HG02981 (cell line): ENCODE measurements around the gene TBX21.

Experiments
- ATAC-seq: cut with Tn5 transposase; IDR thresholded peaks from one replicate; pipeline ENCODE4 v1.9.1; 2021; ENCODE audit warnings: mild to moderate bottlenecking, moderate library complexity; ENCODE audit not compliant: unreplicated experiment

TBX21 gene

DNA sequence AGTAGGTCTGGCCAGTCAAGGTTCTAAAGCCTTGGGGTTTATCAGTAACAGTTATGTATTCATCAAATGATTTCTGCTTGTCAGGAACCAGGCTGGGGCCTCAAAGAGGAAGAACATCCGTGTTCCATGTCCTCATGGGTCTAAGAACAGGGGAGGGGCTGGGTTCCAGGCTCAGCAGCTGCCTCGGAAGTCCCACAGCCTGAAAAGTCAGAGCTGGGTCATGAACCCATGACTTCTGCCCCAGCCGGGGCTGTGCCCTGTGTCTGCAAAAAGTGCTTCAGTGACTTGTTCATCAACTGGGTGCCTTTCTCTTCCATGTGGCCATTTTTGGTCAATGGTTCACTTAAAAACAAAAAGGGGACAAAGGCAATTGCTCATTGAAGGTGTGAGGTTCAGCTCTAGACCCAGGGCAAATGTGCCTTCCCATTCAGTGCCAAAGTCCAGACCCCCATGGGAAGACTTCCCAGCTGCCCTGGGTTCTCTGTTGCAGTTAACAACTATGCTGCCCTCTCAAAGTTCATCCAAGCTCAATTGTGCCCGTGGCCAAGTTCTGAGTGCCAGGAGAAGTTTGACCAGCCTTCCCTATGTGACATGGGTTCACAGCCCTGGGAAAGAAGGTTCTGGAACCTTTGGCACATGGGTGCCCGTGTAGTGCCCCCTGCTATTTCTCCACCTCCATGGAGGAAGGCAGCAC lies 20.6 kb upstream of the TBX21 start:
- ATAC-seq = no peak

DNA sequence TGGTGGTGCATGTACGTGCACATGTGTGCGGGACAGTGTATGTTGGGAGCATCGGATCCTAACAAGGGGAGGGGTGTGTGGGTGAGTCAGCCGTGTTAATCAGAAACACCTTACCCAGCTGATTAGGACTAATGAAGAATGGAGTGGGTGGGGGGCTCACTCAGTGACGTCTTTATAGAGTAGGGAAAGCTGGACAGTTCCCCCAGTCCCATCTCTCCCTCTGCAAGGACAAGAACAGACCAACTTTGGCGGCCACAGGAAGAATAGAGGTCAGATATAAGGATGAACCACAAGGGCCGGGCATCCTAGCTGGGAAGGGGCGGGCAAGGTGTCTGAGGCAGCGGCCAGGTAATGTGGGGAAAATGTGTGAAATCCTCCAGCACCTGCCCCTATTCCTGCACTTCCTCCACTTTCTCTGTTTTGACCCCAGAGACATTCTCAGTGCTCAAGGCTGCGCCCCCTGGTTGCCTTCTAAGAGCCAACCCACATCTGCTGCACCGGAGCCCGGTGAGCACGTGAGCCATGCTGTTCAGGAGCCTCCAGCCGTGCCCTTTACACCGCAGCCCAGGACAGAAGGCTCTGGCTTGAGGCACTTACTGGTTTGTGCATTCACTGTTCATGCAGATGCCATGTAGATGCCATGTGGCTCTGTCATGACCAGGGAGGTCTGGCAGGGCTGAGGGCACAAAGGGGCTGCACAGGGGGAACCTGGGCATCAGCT lies 18.9 kb upstream of the TBX21 start:
- no peak for ATAC-seq

DNA sequence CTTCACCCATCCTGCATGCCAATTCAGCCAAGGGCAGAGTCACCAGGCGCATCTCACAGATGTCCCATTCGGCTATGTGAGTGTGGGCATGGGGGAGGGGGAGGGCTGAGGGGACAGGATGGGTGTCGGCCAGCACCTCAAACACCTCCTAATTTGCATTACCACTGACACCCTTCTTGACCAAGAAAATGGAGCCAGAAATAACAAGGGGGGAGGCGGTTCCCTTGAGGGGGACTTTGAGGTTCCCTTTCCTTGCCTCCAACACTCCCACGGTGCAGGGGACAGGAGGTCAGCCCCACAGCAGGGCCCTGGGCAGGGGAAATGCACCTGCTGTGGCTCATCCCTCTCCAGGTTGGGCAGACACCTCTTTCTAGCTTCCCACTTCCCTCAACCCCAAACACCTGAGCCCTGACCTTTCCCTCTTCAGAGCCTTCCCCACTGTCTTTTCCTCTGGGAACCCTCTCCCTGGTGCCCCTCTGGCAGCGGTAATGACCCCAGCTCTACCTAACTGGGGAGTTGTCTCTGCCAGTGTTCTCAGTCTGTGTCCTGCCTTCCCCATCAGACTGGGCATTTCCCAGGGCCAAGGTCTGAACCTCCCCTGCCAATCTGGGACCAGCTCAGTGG lies 18.2 kb upstream of the TBX21 start:
- no peak for ATAC-seq

DNA sequence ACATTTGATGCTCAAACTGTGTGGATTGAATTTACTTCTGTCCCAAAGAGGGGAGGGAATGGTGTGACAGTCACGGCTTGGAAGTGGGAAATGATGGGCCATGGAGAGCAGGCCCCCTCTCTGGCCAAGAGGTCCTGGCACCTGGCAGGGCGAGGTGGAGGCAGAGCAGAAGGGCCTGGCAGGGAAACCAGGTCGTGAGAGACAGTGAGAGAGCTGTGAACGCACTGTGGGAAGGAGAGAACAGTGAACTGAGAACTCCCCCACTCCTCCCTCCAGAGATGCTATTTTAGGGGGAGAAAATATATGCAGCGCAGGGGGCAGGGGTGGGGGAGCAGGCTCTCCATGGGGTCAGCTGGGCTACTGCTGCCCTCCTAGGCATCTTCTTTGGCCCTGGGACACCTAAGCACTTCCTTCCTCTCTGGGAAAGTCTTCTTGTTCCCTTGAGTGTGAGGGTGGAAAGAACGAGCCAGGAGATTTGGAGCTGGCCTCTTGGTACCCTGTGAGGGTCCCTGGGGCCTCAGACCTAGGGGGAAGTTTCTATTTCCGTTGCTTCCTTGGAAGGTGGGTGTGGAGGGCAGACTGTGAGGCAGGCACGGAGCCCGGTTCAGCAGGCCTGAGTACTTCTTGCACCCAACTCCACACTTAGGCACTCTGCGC lies 17.2 kb upstream of the TBX21 start:
- no peak for ATAC-seq

DNA sequence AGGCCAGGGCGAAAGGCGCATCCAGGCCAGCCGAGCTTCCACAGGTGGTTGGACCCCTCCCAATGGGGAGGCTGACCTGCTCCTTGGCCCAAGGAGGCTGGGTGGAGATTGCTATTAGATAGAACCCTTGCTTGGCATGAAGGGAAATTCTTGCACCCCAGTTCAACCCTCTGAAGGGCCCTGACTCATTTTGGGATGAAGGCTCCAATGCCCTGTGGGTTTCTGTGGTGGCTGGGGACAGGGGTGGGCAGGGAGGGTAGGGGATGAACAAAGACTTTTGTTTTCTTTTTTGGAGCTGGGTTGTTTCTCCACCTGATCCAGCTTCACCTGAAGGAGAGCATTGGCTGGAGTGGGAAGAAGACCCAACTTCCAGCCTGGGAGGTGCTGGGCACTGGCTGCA lies 16.7 kb upstream of the TBX21 start:
- ATAC-seq = no peak

DNA sequence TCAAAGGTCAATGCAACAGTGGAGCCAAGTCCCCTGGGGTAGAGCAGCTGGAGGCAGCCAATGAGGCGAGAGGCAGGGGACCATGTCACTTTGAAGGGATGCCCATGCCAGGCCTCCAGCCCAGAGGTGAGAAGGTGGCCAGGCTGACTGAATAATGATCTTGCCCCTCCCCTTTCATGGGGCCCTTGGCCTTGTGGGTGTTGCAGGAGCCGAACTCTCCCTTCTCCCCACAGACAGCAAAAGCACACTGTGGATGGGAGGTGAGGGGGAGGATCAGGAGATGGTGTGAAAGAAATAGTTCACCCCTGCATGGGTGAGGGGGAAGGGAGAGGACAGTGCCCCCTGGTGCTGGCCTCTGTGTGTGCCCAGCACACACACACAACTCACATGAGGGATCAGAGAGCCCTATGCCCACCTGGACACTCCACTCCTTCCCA lies 15.8 kb upstream of the TBX21 start:
- ATAC-seq = no peak

DNA sequence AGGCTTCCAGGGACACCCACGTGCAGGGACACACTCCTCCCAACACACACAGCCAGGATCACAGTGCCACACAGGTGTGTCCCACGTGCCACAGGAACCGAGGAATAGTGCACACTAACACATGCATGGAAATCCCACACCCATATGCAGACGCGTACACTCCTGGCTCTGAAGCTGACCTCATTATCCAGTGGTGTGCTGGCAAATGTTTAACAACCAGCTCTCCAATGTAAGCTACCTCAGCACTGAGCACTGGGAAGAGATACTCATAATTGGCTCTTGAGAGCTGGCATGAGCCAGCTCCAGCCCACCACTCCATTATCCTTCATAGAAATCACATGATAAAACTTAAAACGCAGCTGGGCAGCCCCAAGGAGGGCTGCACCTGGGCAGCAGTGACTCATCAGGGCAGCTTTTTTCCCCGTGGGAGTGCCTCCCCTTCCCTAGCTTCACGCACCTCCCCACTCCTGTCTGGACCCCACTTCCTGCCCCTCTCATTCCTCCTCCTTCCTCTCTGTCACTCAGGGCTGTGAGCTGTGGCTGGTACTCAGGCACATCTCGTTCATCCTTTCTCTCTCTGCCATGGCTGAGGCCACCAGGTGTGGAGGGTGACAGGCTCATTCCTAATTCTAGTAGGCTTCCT lies 14.9 kb upstream of the TBX21 start:
- no peak for ATAC-seq

DNA sequence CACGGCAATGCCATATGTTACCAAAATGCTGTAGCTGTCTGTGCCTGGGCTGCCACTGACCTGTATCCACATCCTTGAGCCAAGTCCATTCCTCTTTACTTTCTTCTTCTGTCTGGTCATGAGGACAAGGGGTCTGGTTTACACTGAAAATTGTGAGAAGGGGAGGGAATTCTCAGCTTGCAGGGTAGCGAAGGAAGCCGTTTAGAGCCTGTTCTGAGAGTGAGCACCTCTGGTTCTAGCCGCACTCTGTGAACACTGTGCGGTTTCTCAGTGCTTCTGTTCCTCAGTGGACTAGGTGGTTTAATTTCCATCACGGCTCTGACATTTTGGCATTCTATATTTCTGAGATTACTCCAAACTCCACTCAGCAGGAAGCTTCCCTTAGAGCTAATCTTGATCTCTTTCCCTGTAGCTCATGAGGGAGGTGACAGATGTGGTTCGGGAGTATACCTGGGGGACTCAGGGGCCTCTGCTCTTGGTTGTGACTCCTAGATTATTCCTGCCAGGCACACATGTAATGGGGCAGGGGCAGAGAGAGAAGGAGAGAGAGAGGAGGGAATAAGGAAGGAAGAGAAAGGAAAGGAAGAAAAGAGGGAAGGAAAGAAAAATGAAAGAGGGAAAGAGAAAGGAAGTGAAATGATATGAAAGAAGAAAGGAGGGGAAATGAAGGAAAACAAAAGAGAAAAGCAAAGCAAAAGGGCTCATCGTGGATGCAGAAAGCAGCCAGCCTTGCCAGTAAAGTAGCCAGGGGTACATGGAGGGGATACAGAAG lies 14.2 kb upstream of the TBX21 start:
- no peak for ATAC-seq

DNA sequence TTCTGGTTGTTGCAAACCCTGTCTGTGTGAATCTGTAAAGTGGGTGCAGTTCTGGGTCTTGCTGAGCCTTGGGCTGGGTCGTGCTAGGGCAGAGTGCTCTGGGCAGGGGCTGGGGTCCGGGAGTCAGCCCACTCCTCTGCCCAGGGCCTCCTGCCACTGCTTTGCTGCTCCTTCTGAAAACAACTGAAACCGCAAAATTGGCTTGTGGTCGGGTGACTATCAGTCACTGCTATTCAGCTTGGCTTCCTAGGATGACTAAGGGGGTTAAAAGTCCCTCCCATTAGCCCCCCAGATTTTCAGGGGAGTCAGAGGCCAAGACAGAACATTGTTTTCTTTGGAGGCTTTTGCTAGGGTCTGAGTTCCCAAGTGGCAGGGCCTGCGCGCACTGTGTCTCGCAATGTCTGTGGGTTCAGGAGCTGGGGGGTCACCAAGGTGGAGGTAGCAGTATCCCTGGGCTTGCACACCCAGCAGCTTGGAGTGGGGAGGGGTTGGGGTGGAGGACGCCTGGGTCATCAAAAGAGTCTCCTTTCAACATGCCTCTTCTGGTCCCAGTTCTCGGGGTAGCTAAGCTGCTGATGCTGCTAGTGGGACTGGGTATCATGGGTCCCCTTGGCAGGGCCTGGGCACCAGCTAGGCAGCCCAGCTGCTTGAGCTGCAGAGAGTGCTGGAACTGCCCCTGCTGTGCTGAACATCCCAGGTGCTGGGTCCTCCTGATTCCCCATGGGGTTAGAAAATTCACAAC lies 13.5 kb upstream of the TBX21 start:
- no peak for ATAC-seq

DNA sequence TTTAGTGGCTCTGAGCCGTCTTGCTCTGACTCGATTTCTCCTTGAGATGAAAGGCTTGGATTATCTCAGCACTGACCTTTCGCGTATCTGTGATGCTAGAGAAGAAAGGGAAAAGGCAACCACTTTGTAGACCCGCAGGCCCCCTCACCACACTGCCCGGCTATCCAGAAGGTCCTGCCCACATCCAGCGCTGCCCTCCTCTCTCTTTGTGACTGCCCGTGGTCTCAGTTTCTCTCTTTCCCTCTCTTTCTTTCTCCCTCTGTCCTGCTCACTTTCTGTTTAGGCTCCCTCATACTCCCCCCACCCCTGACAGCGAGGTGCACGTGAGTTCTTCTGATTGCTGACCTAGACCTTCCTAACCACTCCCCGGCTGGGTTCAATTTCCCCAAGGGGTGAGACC lies 12.8 kb upstream of the TBX21 start:
- ATAC-seq = no peak

DNA sequence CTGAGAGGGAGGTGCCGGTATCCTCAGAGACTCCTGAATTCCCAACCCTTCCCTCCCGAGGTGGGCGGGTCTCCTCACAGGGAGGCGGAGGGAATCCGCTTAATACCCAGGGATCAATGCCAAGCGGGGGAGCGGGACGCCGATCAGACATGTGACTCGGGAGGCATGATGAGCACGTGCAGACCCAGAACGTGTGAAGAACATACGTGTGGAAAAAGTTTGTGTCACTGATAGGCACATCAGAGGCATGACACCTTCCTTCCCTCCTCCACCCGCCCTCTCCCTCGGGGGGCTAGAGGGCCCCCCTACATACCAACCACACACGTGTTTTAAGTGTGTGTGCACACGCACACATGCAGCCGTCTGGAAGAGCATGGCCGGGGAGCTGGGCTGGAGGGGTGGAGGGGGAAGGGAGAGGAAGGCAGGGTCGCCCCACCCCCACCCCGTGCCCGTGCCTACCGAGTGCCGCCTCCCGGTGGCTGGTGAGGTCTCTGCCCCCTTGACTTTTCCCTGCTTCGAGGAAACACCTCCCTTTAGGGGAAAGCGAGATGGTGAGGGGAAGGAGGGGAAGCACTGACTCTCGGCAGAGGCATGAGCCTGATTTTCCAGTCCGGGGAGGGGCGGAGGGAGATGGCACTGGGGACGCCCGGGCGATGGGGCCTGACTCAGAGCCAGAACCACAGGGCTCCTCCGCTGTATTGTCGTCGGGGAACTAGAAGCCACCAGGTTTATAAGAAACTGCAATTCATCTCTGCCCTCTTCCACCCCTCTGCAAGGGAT lies 12.1 kb upstream of the TBX21 start:
- ATAC-seq = no peak

DNA sequence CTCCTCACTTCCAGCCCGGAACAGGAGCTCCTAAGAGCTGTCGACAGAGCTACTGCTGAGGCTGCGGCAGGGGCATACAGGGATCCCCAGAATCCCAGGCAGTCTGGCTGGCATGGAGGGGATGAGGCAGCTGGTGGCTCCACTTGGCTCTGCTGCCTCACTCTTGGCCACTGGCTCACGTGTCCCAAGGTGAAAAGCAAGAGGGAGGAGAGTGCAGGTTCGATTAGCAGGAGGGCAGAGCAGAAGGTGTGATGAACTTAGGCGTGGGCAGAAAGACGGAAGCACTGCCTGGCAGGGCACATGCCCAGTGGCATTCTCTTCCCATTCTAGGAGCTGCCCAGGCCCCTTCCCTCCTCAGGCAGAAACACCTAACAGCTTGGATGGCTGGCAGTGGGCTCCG lies 11.3 kb upstream of the TBX21 start:
- no peak for ATAC-seq

DNA sequence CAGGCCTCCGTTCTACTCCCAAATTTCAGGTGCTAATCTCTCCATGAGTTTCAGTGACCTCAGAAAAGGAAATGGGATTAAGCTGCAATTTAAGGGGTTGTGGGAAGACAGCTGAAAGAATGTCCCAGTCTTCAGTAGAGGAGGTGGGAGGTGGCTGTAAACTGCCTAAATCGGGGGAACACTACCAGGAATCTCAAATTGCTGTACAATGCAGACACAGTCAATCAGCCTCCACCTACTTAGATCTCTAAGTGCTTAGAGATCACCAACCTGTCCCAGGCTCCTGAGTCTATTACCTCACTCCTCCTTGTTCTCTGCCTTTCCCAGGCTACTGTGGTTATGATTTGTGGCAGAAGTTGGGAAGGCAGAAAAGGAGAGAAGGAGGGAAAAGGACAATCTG lies 8.3 kb upstream of the TBX21 start:
- ATAC-seq = no peak

DNA sequence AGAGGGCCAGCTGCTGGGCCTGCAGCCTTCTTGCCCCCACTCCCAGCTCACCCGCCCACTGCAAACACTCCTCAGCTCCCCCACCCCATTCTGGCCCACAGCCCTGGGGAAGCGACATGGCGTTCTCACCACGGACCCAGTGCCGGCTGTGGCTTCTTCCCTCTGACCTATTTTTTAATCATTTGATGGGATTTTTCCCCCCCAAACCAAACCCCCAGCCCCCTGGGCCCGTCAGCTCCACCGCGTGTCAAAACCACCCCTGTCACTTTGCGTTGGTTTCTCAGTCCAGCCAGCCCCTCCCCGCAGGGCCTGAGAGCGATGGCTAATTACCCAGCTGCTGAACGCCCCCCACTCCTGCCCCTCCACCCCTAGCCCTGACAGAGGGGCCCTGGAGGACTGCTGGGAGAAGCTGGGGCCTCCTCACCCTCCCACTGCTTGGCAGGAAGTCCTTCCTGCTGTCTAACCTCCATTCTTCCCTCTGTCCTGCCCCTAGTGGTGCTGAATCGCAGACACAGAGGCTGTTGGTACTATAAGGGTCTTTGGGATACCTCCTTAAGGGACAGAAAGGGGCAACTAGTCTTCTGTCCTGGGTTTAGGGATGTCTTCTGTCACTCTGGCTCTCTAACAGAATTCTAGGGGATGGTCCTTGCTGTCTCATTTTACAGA lies 7.5 kb upstream of the TBX21 start:
- no peak for ATAC-seq

DNA sequence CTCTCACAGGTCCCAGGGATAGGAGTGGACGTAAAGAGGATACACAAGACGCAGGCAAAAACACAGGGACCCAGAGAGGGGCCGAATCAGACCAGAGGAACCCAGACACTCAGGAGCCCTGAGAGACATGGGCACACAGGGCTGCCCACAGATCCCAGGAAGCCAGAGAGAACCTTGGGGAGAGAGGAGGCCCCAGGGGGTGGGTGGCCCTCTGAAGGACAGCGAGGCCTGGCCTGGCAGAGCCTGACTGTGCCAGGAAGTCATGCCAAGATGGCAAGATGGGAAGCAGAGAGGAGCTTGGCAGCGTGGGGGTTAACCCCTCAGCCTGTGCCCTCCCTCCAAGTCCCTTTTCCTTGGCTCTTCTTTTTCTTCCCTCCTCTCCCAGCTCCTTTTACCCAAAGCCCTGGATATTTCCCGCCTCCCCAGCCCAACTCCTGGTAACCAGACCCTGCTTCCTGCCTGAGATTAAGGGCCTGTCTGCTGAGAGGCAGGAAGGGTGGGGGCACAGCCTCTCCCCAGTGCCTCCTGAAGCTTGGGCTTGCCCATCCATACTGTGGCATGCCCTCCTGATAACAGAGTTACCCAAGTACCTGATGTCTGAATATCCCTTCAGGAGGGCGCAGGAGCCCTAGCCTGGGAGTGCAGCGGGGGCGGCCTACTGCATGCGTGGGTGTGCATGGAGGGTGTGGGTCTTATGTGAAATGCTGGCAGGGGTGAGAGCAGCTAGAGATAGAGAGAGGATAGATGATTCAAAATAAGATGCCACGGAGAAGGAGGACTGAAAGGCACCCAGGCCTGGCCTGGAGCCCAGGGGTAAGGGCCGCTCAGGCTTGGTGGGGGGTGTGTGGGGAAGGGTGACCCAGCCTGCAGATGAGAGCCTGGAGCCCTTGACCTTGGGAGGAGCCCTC lies 6.0 kb upstream of the TBX21 start:
- ATAC-seq = no peak

DNA sequence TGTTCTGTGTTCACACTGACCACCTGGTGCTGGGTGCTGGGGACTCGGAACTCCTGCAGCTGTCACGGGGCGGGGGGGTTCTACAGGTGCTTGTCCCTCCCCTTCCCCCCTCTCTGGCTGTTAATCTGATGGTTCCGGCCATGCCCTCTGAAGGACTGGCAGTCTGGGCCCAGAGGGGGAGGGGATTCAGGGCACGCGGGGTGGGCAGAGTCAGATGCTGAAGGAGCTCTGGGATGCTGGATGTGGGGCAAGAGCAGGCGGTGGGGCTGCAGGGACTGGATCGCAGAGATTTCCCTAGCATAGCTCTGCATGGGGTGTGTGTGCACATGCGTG lies 5.4 kb upstream of the TBX21 start:
- ATAC-seq = no peak

DNA sequence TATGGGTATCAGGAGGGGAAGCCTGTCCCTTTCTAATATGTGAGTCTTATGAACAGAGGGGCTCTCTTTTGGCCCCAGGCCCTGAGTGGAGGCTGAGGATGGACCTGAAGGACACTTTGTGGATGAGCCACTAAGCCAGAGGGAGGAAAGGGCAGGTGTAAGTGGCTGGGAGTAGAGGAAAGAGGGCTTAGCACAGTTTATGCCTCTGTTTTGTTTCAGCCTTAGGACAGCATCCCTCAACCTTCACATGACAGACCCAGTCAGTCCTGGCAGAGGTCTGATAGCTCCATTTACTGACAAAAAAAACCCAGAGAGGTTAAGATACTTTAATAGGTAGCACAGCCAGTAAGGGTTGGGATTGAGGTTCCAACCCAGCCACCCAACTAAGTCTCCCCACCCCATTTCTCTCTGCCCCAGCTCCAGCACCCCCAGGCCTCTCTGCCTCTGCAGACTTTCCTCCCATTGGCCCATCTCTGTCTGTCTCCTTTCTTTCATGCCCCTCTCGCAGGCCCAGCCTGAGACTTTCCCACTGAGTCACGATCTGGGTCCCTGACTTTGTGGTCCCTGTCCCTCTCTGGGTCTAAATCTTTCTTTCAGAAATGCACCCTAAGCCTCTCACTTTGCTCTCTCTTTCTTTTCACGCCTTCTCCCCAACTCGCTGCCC lies 4.7 kb upstream of the TBX21 start:
- no peak for ATAC-seq
